Stomach (tissue), 4 donors: Measurements from ENCODE around the gene AGAP1.

Source experiments
- CTCF ChIP-seq, 7 experiments: fragments of 450-650 bp in 4 of 7; fragments of 200-600 bp in 3 of 7; sonication (generic) in 3 of 7; IDR thresholded peaks; one replicate each; pipeline ENCODE4 v1.5.1; 2016 to 2019; ENCODE audit warnings: antibody characterized with exemption in 7 of 7, control low read depth in 2 of 7, mild to moderate bottlenecking in 1 of 7
- POLR2A ChIP-seq, 4 donors: fragments of 450-650 bp; IDR thresholded peaks; one replicate each; pipeline ENCODE4 v1.6.1; 2016; ENCODE audit warnings: antibody characterized with exemption in 4 of 4, control low read depth in 2 of 4, mild to moderate bottlenecking in 1 of 4, moderate library complexity in 1 of 4

DNA sequence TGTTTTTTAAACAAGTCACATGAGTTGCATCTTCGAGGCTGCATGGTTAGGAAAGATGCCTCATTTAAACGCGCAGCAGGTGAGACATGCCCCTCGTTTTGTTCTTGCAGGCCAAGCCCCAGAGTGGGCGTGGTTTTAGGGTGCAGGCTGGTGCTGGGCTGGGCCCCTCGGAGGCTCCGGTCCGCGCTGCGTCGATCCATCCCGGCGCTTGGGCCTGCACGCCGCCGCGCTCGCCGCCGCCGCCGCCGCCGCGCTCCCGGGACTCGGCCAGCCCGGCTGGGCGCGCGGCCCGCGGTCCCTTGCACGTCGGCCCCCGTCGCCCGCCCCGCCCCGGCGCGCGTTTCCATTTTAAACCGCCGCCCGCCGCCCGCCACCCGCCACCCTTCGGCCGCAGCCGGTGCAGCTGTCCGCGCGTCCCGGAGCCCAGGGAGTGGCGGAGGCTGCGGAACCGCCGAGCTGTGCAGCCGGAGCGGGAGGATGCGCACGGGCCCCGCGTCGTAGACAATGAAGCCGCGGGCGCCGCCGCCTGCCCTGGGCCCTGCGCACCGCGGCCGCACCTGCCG lies 175.5 kb downstream of the AGAP1 start:
- TF ChIP-seq CTCF (IDR thresholded peaks at IDR 0.05) (no peak), POLR2A (IDR thresholded peaks at IDR 0.05) (no peak)
